Heart left ventricle (tissue), 16 donors: ENCODE measurements around the gene ZC3H12C. TPM values are rescaled to one million over a fixed set of nuclear protein-coding genes. Genes with fewer than 3 reads are reported as not detected.

Experiments used
- ATAC-seq, 4 donors: fragments of 200-7000 bp; cut with Tn5 transposase; one replicate each; pipeline ENCODE4 v1.9.1; 2020 to 2022; ENCODE audit warnings: moderate library complexity in 4 of 4, mild to moderate bottlenecking in 3 of 4, moderate number of reproducible peaks in 1 of 4
- DNase-seq, 5 donors: peaks; one replicate each; pipeline ENCODE4 v3.0.0-alpha.2; 2020
- H3K27ac ChIP-seq, 12 donors: fragments of 200-600 bp; sonication (generic) in 4 of 12; one replicate each; pipeline versions ENCODE4 v1.5.0 to v1.8.0; 2016 to 2022; ENCODE audit warnings: mild to moderate bottlenecking in 2 of 12
- H3K27me3 ChIP-seq, 9 donors: fragments of 200-600 bp; sonication (generic) in 2 of 9; one replicate each; pipeline versions ENCODE4 v1.5.1 to v1.8.0; 2016 to 2022; ENCODE audit warnings: mild to moderate bottlenecking in 3 of 9
- H3K36me3 ChIP-seq, 9 donors: fragments of 200-600 bp; sonication (generic) in 2 of 9; one replicate each; pipeline versions ENCODE4 v1.5.0 to v1.8.0; 2018 to 2022; ENCODE audit warnings: mild to moderate bottlenecking in 2 of 9
- H3K4me1 ChIP-seq, 12 donors: fragments of 200-600 bp; sonication (generic) in 4 of 12; one replicate each; pipeline versions ENCODE4 v1.5.0 to v1.8.0; 2016 to 2022; ENCODE audit warnings: mild to moderate bottlenecking in 3 of 12
- H3K4me3 ChIP-seq, 12 donors: fragments of 200-600 bp; sonication (generic) in 4 of 12; one replicate each; pipeline versions ENCODE4 v1.5.0 to v1.8.0; 2017 to 2022; ENCODE audit warnings: mild to moderate bottlenecking in 9 of 12, moderate library complexity in 4 of 12
- H3K9me3 ChIP-seq, 12 donors: fragments of 200-600 bp; sonication (generic) in 4 of 12; one replicate each; pipeline versions ENCODE4 v1.5.0 to v1.8.0; 2016 to 2022; ENCODE audit warnings: mild to moderate bottlenecking in 1 of 12
- CTCF ChIP-seq, 12 donors: fragments of 200-600 bp; sonication (generic) in 4 of 12; IDR thresholded peaks; one replicate each; pipeline versions ENCODE4 v1.5.0 to v1.8.0; 2018 to 2022; ENCODE audit warnings: antibody characterized with exemption in 12 of 12, mild to moderate bottlenecking in 5 of 12
- POLR2A ChIP-seq, 2 donors: fragments of 450-650 bp; IDR thresholded peaks; one replicate each; pipeline ENCODE4 v1.6.1; 2017; ENCODE audit warnings: antibody characterized with exemption in 2 of 2, mild to moderate bottlenecking in 2 of 2, moderate library complexity in 2 of 2
- WGBS, 4 donors: extraction: QIAGEN DNeasy Blood & Tissue Kit in 2 of 4; methylation state at CpG; one replicate each; pipeline versions ENCODE4 v1.1.5 to v1.1.7; 2013 to 2018; 5-methylcytosine and 5-hydroxymethylcytosine counted together
- intact Hi-C, 10 donors: fragments of 100-400 bp; cut with DNase I; formaldehyde crosslinking; loops; one replicate each; pipeline versions ENCODE4 v1.11.1 to v1.14.2; 2022
- polyA plus RNA-seq, 2 donors: library from polyadenylated mRNA; stranded (reverse); fragments of 200-250 nt; gene quantifications; one replicate each; pipeline ENCODE4 v1.2.3, GENCODE V29; 2013
- total RNA-seq, 9 donors: library from RNA; depleted of rRNA in 2 of 9; stranded (reverse); fragments of >200 nt in 2 of 9; fragmentation: NEBNext Ultra II Directional in 3 of 9; extraction: Animal tissue kit (Norgen Biotek cat#: 25700) in 3 of 9; gene quantifications; one replicate each; pipeline versions ENCODE4 v1.1.0 to v1.2.4, GENCODE V29; 2016 to 2023
- donor health status: ischemic (EF 13 %, LVEDD 7.1; RV severe dilation, severe dysfunction).
- donor health status: healthy with polysubstance abuse.
- donor health status: DM: no; HTN: yes; CAD: no.
- donor health status: DM: no; HTN: no; CAD: no.
- donor health status: ischemic (EF 25% LVEDD 6.9; RV normal size, moderate dysfunction).
- donor health status: ischemic (EF 25% LVEDD 5.7; RV mildly dilated, moderate dysfunction).
- donor health status: healthy.
- donor health status: DM: yes; HTN: yes; CAD: no.
- donor health status: ischemic (EF 35%, LVEDD 5.7; RV mildly dilated, moderate dysfunction).
- donor health status: nonischemic (EF 11% LVEDD 7.7; RV severe dilation, severe dysfunction).
- donor health status: DM: yes; HTN: yes; CAD: no.
- donor health status: PGD.
- donor health status: ischemic (EF 29% LVEDD 5.4; RV normal size, mild dysfunction).
- donor health status: nonischemic (EF 23%, LVEDD 6.1; RV moderate dilation, normal function).

Gene ZC3H12C
- total and polyA plus RNA-seq, 11 donors, result 2.1 to 24.3 (median 17.3) TPM

- Histone ChIP-seq H3K27ac (no peak overlapping the region), H3K4me1 (peaks cover 0 to 30% (median 8%) of the 10 kb centered on the region in 12 donors), H3K4me3 (no peak overlapping the region), H3K27me3 (no peaks in the 10 kb centered on the region), H3K9me3 (peaks cover 0 to 6% (median 0%) of the 10 kb centered on the region in 12 donors), H3K36me3 (no peaks in the 10 kb centered on the region)
- TF ChIP-seq POLR2A (IDR thresholded peaks at IDR 0.05) (no peak), CTCF (IDR thresholded peaks at IDR 0.05) (no peak)
- ATAC-seq (no peak), DNase-seq (no peak)
- intact Hi-C loops, result no loop called here
- 97 to 100% (median 98%) methylated on average over 7 of the region's 7 CpGs for WGBS, 4 donors
These were observed 18.7 kb upstream of the ZC3H12C start for GRCh38 chr11:110074499-110074898.

GRCh38 chr11:110075105-110075846 is 17.9 kb upstream of the ZC3H12C start:
- Histone ChIP-seq H3K4me1 (peaks cover 0 to 22% (median under 1%) of the 10 kb centered on the region in 12 donors), H3K27ac (no peak overlapping the region), H3K36me3 (no peaks in the 10 kb centered on the region), H3K27me3 (no peaks in the 10 kb centered on the region), H3K9me3 (peaks cover 0 to 6% (median 0%) of the 10 kb centered on the region in 12 donors), H3K4me3 (no peak overlapping the region)
- intact Hi-C loops, result no loop called here
- TF ChIP-seq CTCF (IDR thresholded peaks at IDR 0.05) (no peak), POLR2A (IDR thresholded peaks at IDR 0.05) (no peak)
- ATAC-seq, result no peak
- WGBS, 4 donors, result 72 to 79% (median 77%) methylated on average over 12 of the region's 12 CpGs
- DNase-seq, result no peak

DNA sequence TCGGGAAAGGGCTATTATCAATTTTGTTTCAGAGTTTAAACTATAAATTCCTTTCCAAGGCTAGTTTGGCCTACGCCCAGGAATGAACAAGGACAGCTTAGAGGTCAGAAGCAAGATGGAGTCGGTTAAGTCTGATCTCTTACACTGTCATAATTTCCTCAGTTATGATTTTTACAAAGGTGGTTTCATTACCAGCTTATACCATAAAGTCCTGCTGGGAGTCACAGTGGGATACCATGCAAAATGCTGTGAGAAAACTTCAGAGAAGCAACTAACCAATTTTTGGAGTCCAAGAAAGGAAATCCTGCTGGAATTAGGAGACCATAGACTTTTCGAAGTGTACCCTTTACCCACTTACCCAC is 17.4 kb upstream of the ZC3H12C start:
- TF ChIP-seq CTCF (IDR thresholded peaks at IDR 0.05) (no peak), POLR2A (IDR thresholded peaks at IDR 0.05) (no peak)
- DNase-seq (no peak), ATAC-seq (no peak)
- intact Hi-C loops, result no loop called here
- WGBS, 4 donors, result 60 to 71% (median 65%) methylated on average over 4 of the region's 4 CpGs
- H3K4me3 ChIP-seq, result no peak overlapping the region
- H3K9me3 ChIP-seq, result peaks cover 0 to 6% (median 0%) of the 10 kb centered on the region in 12 donors
- H3K27me3 ChIP-seq, result no peaks in the 10 kb centered on the region
- no peaks in the 10 kb centered on the region for H3K36me3 ChIP-seq
- no peak overlapping the region for H3K27ac ChIP-seq
- peaks cover 0 to 22% (median 0%) of the 10 kb centered on the region in 12 donors for H3K4me1 ChIP-seq

GRCh38 chr11:110076371-110076965 is 16.7 kb upstream of the ZC3H12C start:
- H3K9me3 ChIP-seq, result peaks cover 0 to 6% (median 0%) of the 10 kb centered on the region in 12 donors
- H3K4me3 ChIP-seq, result no peak overlapping the region
- no peaks in the 10 kb centered on the region for H3K36me3 ChIP-seq
- no peak overlapping the region for H3K27ac ChIP-seq
- WGBS, 4 donors, result 60 to 69% (median 66%) methylated on average over 7 of the region's 7 CpGs
- H3K4me1 ChIP-seq, result peaks cover 0 to 22% (median 0%) of the 10 kb centered on the region in 12 donors
- DNase-seq (no peak), ATAC-seq (no peak)
- TF ChIP-seq CTCF (IDR thresholded peaks at IDR 0.05) (no peak), POLR2A (IDR thresholded peaks at IDR 0.05) (no peak)
- intact Hi-C loops, result no loop called here
- no peaks in the 10 kb centered on the region for H3K27me3 ChIP-seq
